Heart left ventricle (tissue), 16 donors: ENCODE measurements around the gene UQCRC1. TPM values are rescaled to one million over a fixed set of nuclear protein-coding genes. Genes with fewer than 3 reads are reported as not detected.

Source experiments
- ATAC-seq, 4 donors: fragments of 200-7000 bp; cut with Tn5 transposase; one replicate each; pipeline ENCODE4 v1.9.1; 2020 to 2022; ENCODE audit warnings: moderate library complexity in 4 of 4, mild to moderate bottlenecking in 3 of 4, moderate number of reproducible peaks in 1 of 4
- DNase-seq, 5 donors: peaks; one replicate each; pipeline ENCODE4 v3.0.0-alpha.2; 2020
- H3K27ac ChIP-seq, 12 donors: fragments of 200-600 bp; sonication (generic) in 4 of 12; one replicate each; pipeline versions ENCODE4 v1.5.0 to v1.8.0; 2016 to 2022; ENCODE audit warnings: mild to moderate bottlenecking in 2 of 12
- H3K27me3 ChIP-seq, 9 donors: fragments of 200-600 bp; sonication (generic) in 2 of 9; one replicate each; pipeline versions ENCODE4 v1.5.1 to v1.8.0; 2016 to 2022; ENCODE audit warnings: mild to moderate bottlenecking in 3 of 9
- H3K36me3 ChIP-seq, 9 donors: fragments of 200-600 bp; sonication (generic) in 2 of 9; one replicate each; pipeline versions ENCODE4 v1.5.0 to v1.8.0; 2018 to 2022; ENCODE audit warnings: mild to moderate bottlenecking in 2 of 9
- H3K4me1 ChIP-seq, 12 donors: fragments of 200-600 bp; sonication (generic) in 4 of 12; one replicate each; pipeline versions ENCODE4 v1.5.0 to v1.8.0; 2016 to 2022; ENCODE audit warnings: mild to moderate bottlenecking in 3 of 12
- H3K4me3 ChIP-seq, 12 donors: fragments of 200-600 bp; sonication (generic) in 4 of 12; one replicate each; pipeline versions ENCODE4 v1.5.0 to v1.8.0; 2017 to 2022; ENCODE audit warnings: mild to moderate bottlenecking in 9 of 12, moderate library complexity in 4 of 12
- H3K9me3 ChIP-seq, 12 donors: fragments of 200-600 bp; sonication (generic) in 4 of 12; one replicate each; pipeline versions ENCODE4 v1.5.0 to v1.8.0; 2016 to 2022; ENCODE audit warnings: mild to moderate bottlenecking in 1 of 12
- CTCF ChIP-seq, 12 donors: fragments of 200-600 bp; sonication (generic) in 4 of 12; IDR thresholded peaks; one replicate each; pipeline versions ENCODE4 v1.5.0 to v1.8.0; 2018 to 2022; ENCODE audit warnings: antibody characterized with exemption in 12 of 12, mild to moderate bottlenecking in 5 of 12
- POLR2A ChIP-seq, 2 donors: fragments of 450-650 bp; IDR thresholded peaks; one replicate each; pipeline ENCODE4 v1.6.1; 2017; ENCODE audit warnings: antibody characterized with exemption in 2 of 2, mild to moderate bottlenecking in 2 of 2, moderate library complexity in 2 of 2
- WGBS, 4 donors: extraction: QIAGEN DNeasy Blood & Tissue Kit in 2 of 4; methylation state at CpG; one replicate each; pipeline versions ENCODE4 v1.1.5 to v1.1.7; 2013 to 2018; 5-methylcytosine and 5-hydroxymethylcytosine counted together
- intact Hi-C, 10 donors: fragments of 100-400 bp; cut with DNase I; formaldehyde crosslinking; loops; one replicate each; pipeline versions ENCODE4 v1.11.1 to v1.14.2; 2022
- polyA plus RNA-seq, 2 donors: library from polyadenylated mRNA; stranded (reverse); fragments of 200-250 nt; gene quantifications; one replicate each; pipeline ENCODE4 v1.2.3, GENCODE V29; 2013
- total RNA-seq, 9 donors: library from RNA; depleted of rRNA in 2 of 9; stranded (reverse); fragments of >200 nt in 2 of 9; fragmentation: NEBNext Ultra II Directional in 3 of 9; extraction: Animal tissue kit (Norgen Biotek cat#: 25700) in 3 of 9; gene quantifications; one replicate each; pipeline versions ENCODE4 v1.1.0 to v1.2.4, GENCODE V29; 2016 to 2023
- donor health status: ischemic (EF 13 %, LVEDD 7.1; RV severe dilation, severe dysfunction).
- donor health status: healthy with polysubstance abuse.
- donor health status: DM: no; HTN: yes; CAD: no.
- donor health status: DM: no; HTN: no; CAD: no.
- donor health status: ischemic (EF 25% LVEDD 6.9; RV normal size, moderate dysfunction).
- donor health status: ischemic (EF 25% LVEDD 5.7; RV mildly dilated, moderate dysfunction).
- donor health status: healthy.
- donor health status: DM: yes; HTN: yes; CAD: no.
- donor health status: ischemic (EF 35%, LVEDD 5.7; RV mildly dilated, moderate dysfunction).
- donor health status: nonischemic (EF 11% LVEDD 7.7; RV severe dilation, severe dysfunction).
- donor health status: DM: yes; HTN: yes; CAD: no.
- donor health status: PGD.
- donor health status: ischemic (EF 29% LVEDD 5.4; RV normal size, mild dysfunction).
- donor health status: nonischemic (EF 23%, LVEDD 6.1; RV moderate dilation, normal function).

UQCRC1 gene
- total and polyA plus RNA-seq, 11 donors, result 580 to 2,191 (median 1,008) TPM

DNA sequence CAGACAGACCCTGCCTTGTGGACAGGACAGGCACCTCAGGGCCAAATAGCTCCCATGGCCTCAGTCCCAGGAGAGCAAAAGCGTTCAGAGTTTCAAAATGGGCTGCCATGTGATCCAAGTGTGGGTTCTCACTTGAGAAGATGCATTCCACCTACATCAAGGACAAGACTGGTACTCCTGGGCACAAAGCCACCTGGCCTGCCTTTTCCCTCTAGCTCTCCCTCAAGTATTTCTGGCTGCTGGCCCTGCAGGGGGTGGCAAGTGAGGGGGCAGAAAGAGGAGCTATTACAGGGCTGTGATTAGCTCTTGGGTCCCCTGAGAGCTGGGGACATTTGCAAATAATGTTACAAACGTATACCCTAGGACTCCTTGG lies 7.8 kb downstream of the UQCRC1 start:
- TF ChIP-seq POLR2A (IDR thresholded peaks at IDR 0.05) (no peak), CTCF (IDR thresholded peaks at IDR 0.05) (no peak)
- Histone ChIP-seq H3K4me1 (peaks cover 8 to 92% (median 48%) of the 10 kb centered on the region in 12 donors), H3K27ac (peak overlapping the region in 10 of 12 donors; percentile 34 to 97 (median 82)), H3K9me3 (no peaks in the 10 kb centered on the region), H3K4me3 (no peak overlapping the region), H3K27me3 (no peaks in the 10 kb centered on the region), H3K36me3 (peaks cover 0 to 93% (median 79%) of the 10 kb centered on the region in 9 donors)
- DNase-seq, result peak; percentile 70 to 91 (median 79)
- peak; percentile 6 to 33 (median 28) for ATAC-seq
- WGBS, 4 donors, result 18 to 34% (median 30%) methylated on average over 2 of the region's 2 CpGs
- intact Hi-C loops, result loop anchor here in 2 of 10 donors (5.0 kb wide), 1 partner anchor 39 kb away; the partner anchor contains the start of gene UCN2 (in 2 of the 2)

DNA sequence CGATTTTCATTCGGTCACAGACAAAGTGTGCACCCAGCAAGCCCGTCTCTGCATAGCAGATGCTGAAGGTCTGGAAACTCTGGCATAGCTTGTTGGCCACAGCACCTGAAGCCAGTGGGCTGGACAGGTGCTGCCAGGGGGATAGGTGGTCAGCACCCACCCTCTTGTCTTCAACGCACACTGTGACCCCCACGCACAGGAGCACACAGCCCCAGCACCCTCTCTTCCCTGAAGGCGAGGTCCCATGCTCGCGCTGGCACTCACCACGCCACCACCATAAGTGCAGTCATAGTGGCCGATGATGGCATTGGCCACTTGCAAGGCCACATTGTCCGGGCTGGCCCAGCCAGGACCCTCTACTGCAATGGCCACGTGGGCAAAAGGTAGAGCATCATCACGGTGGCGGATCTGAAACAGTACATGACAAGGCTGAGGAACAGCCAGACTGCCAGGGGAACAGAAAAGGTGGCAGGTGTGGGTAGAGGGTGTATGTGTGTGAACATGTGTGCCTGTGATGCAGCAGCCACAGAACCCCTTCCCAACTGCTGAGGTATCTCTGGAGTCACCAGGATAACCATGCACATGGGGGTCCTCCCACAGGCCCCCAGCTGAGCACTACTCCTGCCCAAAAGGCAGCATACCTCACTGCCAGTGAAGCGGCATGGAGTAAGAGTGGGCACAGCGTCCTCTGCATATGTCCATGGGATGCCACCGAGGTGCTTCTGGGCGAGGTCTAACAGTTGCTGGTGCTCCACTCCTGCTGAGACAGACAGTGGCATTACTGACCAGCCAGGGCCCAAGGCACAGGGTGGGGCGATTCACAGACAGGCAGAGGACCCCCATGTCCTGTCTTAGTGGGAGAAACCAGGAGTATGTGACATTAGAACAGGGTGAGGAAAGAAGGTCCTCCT lies 8.5 kb downstream of the UQCRC1 start:
- Histone ChIP-seq H3K27me3 (no peaks in the 10 kb centered on the region), H3K27ac (peak overlapping the region in 10 of 12 donors; percentile 43 to 97 (median 82)), H3K9me3 (no peaks in the 10 kb centered on the region), H3K4me3 (no peak overlapping the region), H3K36me3 (peaks cover 0 to 87% (median 72%) of the 10 kb centered on the region in 9 donors), H3K4me1 (peaks cover 8 to 92% (median 55%) of the 10 kb centered on the region in 12 donors)
- no peak for TF ChIP-seq CTCF (IDR thresholded peaks at IDR 0.05)
- no peak for TF ChIP-seq POLR2A (IDR thresholded peaks at IDR 0.05)
- ATAC-seq, result no peak
- peak in 1 of 5 donors; percentile 53 for DNase-seq
- WGBS, 4 donors, result 89 to 94% (median 93%) methylated on average over 19 of the region's 19 CpGs
- intact Hi-C loops, result loop anchor here in 2 of 10 donors (5.0 kb wide), 1 partner anchor 39 kb away; the partner anchor contains the start of gene UCN2 (in 2 of the 2)

DNA sequence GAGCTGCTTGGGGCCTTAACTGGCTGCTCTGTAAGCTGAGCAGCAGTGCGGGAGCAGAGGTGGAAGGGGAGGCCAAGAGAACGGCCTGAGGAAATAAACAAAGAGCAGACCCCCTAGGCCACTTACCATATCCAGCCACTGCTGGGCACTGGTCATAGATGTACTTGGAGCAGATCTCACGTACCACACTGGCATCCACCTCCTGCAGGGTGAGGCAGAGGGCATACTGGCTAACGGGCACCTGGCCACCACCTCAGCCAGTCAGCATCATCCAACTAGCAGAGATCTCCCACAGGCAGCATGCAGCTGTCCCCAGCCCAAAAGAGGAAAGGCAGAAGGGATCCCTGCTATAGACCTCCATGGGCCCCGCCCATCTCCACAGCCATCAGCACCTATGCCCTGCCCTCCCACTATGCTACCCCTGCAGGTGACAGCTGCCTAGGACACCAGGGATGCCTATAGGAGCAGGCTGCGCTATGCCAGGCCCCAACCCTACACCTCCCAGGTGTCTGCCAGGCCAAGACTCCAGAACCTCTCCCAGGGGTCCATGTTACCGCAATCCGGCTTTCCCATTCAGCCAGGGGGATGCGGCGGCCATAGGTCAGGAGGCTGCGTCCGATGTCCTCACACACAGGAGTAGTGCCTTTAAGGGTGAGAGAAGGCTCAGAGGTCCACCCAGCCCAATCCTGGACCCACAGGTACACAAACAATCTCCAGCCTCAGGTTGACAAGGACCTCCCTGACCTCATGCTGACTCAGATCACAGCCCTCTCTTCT lies 9.7 kb downstream of the UQCRC1 start:
- Histone ChIP-seq H3K9me3 (no peaks in the 10 kb centered on the region), H3K27me3 (peaks cover 0 to 5% (median 0%) of the 10 kb centered on the region in 9 donors), H3K4me3 (peak overlapping the region in 2 of 12 donors; percentile 3 to 5), H3K36me3 (peaks cover 0 to 74% (median 60%) of the 10 kb centered on the region in 9 donors), H3K4me1 (peaks cover 8 to 93% (median 65%) of the 10 kb centered on the region in 12 donors), H3K27ac (peak overlapping the region; percentile 79 to 98 (median 92))
- DNase-seq (peak in 1 of 5 donors; percentile 38), ATAC-seq (no peak)
- WGBS, 4 donors, result 77 to 88% (median 84%) methylated on average over 11 to 12 of the region's 12 CpGs
- no peak for TF ChIP-seq CTCF (IDR thresholded peaks at IDR 0.05)
- TF ChIP-seq POLR2A (IDR thresholded peaks at IDR 0.05), result no peak
- intact Hi-C loops, result loop anchor here in 4 of 10 donors (5.0 kb wide), 1 partner anchor 37 kb away; the partner anchor contains the start of gene UCN2 (in 4 of the 4)
